ENCODE measurements around the gene SYN1.

The SYN1 gene

DNA sequence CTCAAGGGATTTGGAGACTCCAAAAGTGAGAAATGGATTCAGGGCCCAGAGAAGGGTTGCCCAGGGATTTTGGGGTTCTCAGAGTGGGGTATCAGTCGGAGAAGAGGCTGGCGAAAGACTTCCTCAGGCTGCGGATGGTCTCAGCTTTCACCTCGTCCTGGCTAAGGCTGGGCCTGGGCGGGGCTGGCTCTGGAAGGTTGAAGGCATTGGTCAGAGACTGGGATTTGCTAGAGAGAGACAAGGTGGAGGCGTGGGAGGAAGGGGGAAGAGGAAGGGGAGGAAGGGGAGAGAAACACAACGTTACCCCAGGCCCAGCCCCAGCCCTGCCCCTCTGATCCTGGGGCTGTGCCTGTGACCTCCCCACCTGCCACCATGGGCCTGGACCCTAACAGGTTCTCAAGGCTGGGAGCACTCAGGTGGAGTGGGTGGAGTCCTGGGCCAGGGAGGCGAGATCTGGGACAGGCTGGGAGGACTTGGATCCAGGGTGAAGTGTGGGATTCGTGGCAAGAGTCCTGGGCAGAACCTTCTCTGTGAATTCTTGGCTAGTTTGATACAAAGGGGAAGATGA is 46.8 kb downstream of the SYN1 start:
- DNase-seq (ENCODE audit: low spot score): no peak

DNA sequence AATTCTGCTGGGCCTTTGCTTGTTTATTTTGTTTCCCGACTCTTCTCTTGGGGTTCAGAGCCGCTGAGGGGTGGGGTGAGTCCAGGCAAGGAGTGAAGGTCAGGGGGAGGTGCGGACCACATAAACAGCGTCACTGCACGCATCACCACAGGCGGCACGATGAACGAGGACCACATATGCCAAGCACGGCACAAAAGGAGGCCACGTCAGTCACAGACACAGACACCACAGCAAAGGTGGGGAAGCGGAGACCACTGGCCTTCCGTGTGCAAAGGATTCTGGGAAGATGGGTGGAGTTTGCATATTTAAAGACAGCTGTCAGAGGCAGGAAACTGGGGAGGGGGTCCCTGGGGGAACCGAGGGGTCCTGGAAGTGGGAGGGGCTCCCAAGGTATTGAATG is 47.8 kb downstream of the SYN1 start:
- no peak for DNase-seq (ENCODE audit: low spot score)

DNA sequence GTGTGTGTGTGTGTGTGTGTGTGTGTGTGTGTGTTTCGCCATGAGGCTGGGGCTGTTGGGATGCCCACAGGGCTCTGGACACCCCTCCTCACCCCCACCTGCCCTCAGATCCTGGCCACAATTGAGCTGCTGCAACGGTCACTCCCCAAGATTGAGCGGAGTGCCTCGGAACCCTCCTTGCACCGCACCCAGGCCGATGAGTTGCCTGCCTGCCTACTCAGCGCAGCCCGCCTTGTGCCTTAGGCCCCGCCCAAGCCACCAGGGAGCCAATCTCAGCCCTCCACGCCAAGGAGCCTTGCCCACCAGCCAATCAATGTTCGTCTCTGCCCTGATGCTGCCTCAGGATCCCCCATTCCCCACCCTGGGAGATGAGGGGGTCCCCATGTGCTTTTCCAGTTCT is 48.4 kb downstream of the SYN1 start:
- no peak for DNase-seq (ENCODE audit: low spot score)

DNA sequence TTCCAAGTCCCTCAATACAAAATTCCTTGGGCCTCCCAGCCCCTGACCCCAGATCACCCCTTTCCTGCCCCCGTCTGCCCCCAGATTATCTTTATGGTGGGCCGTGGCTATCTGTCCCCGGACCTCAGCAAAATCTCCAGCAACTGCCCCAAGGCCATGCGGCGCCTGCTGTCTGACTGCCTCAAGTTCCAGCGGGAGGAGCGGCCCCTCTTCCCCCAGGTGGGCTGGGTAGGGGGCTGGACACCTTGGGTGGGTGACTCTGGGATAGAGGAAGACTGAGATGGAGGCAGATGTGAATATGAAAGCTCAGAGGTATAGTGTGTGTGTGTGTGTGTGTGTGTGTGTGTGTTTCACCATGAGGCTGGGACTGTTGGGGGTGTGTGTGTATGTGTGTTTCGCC is 48.9 kb downstream of the SYN1 start:
- DNase-seq (ENCODE audit: low spot score): no peak

DNA sequence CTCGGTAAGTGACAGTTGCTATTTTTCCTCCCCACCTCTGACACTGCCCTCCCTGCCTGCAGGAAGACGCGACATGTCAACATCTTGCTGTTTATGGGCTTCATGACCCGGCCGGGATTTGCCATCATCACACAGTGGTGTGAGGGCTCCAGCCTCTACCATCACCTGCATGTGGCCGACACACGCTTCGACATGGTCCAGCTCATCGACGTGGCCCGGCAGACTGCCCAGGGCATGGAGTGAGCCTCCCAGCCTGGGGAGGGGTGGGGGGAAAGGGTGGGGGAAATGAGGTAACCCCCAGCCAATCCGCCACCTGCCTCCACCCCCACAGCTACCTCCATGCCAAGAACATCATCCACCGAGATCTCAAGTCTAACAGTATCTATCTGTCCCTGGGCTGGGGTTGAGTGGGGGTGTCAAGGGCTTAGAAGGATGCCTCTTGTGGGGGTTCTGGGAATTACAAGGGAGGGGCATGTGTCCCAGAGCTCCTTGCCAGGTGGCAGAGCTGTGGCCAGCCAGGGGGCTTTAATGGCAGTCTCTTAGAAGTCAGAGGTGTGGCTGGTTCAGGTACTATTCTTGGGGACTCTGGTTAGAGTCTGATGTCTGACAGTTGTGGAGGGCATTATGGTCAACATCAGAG is 50.9 kb downstream of the SYN1 start:
- DNase-seq (ENCODE audit: low spot score): no peak

DNA sequence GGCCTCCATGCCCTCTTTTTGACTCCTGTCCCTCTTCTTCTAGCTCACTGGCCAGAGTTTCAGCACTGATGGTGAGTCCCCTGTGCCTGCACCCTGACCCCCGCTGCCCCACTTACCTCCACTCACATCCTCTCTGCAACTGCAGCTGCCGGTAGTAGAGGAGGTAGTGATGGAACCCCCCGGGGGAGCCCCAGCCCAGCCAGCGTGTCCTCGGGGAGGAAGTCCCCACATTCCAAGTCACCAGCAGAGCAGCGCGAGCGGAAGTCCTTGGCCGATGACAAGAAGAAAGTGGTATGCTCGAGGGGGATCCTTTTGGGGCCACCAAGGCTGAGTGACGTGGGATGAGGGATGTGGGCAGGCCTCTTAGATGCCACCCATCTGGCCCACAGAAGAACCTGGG is 52.8 kb downstream of the SYN1 start:
- no peak for DNase-seq (ENCODE audit: low spot score)

DNA sequence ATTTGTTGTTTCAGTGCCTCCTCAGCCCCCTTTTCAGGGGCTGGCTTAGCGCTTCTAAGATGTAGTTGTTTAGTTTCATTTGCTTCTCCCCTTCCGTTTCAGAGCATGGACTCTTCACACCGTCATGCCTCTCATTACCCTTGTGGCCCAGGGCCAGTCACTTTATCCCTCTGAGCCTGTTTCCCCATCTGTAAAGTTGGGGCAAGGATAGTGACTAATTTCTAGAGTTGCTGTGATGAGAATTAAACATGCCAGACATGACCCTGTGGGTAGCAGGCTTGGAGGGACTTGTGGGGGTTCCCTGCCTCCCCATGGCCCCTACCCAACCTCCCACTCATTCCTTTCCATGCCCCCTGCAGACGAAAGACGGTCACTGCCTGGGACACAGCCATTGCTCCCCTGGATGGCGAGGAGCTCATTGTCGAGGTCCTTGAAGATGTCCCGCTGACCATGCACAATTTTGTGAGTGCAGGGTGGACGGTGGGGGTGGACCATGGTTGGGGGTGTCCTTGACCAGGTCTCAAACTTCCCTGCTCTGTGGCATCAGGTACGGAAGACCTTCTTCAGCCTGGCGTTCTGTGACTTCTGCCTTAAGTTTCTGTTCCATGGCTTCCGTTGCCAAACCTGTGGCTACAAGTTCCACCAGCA is 55.1 kb downstream of the SYN1 start:
- no peak for DNase-seq (ENCODE audit: low spot score)

DNA sequence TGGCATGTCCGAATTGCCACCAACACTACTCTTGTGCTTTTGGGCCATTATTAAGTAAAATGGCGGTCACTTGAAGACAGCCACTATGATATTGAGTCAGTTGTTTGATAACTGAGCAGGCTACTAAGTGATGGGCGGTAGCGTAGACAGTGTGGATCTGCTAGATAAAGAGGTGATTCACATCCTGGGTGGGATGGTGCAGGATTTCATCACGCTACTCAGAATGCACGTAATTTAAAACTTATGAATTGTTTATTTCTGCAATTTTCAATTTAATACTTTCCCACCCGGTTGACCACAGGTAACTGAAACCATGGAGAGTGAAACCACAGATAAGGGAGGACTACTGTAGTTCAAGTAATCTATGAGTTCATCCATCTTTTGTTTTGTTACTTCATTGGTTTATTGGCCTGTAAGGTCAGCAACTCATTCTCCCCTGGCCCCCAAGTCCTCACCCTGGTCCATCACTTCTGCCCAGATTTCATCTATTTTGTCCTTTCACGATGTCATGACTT is 55.8 kb downstream of the SYN1 start:
- DNase-seq (ENCODE audit: low spot score): no peak

DNA sequence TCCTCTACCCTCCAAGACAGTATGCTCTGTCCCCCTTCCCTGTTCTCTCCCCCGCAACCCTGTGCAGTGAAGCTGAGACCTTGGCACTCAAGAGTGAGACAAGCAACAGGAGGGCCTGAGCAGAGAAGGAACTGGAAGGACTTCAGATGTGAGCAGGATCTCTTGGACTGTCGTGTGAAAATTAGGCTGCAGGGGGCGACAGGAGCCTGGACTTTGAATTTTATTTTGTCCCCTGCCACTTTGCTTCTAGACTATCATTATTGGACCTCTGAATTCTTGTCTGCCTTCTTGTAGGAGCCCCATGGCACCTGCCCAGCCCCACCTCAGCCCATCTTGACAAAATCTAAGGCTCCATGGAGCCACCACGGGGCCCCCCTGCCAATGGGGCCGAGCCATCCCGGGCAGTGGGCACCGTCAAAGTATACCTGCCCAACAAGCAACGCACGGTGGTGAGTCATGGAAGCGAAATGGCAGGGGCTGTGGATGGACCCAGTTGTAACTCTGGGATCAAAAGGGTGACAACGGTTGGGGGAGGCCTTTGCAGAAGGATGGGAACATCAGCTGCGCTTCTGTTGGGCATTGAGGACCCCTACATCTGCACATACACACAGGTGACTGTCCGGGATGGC is 56.9 kb downstream of the SYN1 start:
- DNase-seq (ENCODE audit: low spot score): no peak

DNA sequence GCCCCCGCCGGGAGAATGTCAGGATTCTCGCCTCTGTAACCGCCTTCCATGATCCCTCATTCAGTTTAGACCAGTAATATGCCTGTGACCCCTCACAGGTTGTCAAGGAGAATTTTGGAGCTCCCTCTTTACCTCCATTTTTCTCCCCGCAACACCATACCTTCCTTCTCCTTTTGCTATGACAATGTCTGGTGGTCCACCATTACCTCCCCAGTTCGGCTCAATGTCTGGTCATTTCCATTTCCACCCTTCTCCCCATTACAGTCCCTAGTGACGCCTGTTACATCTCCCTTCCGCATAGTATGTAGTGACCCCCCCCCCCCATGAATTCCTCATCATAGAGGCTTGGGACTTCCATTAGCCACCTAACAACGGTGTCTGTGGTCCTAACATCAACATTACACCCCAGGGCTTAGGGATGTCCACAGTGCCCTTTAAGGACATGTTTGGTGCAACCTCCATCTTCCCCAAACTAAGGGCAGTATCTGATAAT is 58.0 kb downstream of the SYN1 start:
- no peak for DNase-seq (ENCODE audit: low spot score)

DNA sequence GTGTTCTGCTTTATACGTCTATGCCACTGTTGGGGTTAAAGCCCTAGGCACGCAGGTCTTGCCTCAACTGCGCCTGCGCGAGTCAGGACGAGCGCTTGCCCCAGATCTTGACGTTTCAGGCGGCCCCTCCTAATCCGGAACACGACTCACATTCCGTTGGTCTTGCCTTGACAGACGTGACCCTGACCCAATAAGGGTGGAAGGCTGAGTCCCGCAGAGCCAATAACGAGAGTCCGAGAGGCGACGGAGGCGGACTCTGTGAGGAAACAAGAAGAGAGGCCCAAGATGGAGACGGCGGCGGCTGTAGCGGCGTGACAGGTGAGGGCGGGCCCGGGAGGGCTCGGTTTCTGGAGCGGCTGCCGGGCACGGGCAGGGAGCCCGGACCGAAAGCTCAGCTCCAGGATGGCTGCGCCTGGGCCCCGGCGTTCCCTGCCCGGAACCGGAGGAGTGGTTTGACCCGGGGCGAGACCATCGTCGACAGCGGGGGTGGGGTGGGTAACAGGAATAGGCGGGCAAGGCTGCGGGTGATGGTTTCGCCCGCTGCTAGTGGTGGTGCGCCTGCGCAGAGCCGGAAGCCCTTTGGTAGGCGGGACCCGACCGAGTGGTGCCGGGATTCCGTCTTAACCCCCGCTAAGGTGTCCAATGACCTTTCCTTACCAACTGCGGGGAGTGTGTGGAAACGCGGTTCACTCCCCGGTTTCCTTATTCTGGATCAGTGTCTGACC is 58.6 kb downstream of the SYN1 start, which contains the start of gene ARAF:
Gene ARAF (plus strand): TSS at position 272 of the 725 bp plus-strand sequence. CDS start 1,763 bp downstream, outside the sequence.
- peak; percentile 69 for DNase-seq (ENCODE audit: low spot score)

DNA sequence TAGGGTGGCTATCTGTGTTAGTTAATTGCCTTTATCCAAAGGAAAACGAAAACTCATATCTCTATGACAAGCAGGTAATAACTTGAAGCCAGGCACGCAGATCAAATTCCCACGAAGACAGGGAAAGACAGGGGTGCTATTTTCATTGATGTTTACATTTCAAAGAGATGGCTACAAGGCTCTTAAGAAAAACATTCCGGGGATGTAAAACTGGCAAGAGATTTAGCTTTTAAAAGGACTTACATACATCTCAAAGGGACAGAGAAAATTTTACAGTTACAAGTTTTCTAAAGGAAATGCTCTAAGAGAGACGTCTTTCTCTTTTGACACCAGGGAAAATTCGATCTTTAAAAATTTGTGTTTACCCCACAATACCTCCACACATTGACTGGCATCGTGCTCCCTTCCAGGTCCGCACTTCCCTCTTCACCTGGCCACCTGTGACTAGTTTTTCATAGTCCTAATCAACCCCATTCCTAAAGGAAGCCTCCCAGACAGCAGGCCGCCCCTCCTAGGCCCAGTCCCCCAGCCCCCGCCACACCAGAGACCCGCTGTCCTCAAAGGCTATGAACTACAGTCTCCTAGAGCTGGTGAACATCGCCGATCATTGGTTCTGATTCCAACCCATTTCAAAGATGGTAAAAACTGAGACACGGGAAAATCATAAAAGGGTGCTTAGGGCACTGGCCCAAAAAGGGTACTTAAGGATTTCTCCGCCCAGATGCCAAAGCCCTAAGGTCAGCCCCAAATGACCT is 59.3 kb downstream of the SYN1 start:
- no peak for DNase-seq (ENCODE audit: low spot score)

DNA sequence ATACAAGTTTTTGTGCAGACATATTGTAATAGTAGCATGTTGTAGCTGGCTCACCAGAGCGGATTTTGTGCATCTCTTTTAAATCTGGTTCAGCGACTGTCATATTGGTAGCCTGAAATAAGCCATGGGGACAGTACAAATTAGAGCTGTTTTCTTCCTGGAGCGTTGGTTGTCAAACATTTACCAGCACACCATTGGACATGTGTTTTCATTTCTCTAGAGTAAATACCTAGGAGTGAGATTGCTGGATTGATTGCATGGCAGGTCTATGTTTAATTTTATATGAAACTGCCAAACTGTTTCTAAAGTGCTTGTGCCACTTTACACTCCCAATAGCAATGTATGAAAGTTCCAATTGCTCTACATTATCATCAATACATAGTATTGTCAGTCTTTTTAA is 61.2 kb downstream of the SYN1 start:
- DNase-seq (ENCODE audit: low spot score): no peak

DNA sequence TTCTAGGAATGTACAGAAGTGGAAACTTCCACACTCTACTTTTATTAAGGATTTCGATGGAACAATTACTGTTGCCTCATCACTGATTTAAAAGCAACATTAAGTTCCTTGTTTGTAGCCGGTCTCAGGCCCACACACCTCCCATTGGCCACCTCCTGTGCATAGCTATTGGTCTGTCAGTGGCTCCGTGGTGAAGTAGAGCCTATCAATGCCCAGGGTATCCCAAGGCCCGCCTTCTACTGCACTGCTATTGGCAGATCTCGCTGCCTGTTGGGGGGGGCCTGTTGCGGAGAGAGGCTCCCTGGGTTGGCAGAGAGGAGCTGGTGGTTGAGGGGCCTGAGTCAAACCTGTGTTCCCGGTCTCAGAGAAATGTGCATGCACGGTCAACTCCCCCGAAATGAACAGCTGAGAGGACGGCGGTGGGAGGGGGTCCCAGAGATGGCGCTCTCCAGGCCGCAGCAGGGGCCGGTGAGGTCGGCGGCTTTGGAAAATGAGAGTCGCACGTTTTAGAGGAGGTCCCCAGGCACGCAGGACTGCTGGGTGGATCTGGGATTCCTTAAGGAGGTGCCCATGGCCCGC is 63.5 kb downstream of the SYN1 start:
- DNase-seq (ENCODE audit: low spot score): no peak

DNA sequence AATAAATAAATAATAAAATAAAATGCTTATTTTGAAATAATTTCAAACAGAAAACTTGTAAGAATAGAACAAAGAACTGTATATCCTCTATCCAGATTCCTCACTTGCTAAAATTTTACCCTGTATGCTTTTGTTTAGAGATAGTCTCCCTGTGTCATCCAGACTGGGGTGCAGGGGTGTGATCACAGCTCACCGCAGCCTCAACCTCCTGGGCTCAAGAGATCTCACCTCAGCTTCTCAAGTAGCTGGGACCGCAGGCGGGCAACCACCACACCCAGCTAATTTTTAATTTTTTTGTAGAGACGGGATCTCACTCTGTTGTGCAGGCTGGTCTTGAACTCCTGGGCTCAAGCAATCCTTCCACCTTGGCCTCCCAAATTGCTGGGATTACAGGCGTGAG is 76.2 kb downstream of the SYN1 start:
- no peak for DNase-seq (ENCODE audit: low spot score)

DNA sequence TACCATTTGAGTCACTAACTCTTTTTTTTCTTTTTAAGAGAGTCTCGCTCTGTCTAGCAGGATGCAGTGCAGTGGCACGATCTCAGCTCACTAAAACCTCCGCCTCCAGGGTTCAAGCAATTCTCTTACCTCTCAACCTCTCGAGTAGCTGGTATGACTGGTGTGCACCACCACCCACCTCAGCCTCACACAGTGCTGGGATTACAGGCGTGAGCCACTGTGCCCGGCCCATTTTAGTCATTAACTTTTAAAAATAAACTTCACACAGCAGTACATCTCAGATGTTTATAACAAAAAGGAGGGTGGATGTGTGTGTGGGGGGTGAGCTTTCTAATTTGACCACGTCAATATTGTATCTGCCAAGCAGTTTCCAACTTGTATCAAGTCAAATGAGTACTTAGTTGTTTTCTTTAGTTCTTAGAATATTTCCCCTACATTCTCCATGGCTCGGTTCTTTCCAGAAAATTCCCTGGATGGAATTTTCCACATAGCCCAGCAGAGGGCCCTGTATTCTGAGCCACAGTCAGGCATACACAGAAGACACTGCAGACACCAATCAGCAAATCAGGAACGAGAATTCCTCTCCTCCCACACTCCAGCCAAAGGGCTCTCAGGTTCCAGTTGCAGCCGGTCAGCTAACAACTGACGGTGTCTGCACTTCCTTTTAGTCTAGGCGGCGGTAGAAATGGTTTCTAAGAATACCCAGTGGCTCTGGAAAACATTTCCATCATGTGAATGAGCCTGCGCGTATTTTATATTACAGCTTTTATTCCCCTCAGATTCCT is 78.7 kb downstream of the SYN1 start:
- peak; percentile 59 for DNase-seq (ENCODE audit: low spot score)

DNA sequence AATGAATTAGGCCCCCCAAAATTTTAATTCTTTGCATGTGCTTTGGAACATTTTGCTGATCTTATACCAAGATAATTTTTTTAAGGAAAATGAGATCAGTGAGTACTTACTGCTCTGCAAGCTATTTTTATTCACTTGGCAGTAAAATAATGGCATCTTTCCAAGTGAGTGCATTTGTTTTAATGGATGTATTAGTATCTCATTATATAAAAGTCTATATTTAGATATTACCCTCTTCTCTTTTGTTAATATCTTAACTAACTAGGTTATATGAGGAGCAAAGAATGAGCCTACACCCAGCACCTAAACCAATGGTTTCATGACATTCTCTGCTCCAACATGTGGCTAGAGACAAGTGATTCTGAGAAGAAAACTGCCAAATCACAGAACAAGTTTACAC is 79.8 kb downstream of the SYN1 start:
- no peak for DNase-seq (ENCODE audit: low spot score)

DNA sequence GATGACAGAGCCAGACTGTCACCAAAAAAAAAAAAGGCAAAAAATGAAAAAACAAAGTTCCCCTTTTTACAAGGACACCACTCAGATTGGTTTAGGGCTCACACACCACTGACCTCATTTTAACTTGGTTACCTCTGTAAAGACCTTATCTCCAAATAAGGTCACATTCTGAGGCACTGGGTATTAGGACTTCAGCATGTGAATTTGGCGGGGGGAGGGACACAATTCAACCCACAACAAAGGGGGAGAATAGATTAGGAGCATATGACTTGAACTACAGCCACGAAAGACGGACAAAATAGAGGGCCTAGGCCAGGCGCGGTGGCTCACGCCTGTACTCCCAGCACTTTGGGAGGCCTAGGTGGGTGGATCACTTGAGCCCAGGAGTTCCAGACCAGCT is 89.6 kb downstream of the SYN1 start:
- DNase-seq (ENCODE audit: low spot score): no peak

DNA sequence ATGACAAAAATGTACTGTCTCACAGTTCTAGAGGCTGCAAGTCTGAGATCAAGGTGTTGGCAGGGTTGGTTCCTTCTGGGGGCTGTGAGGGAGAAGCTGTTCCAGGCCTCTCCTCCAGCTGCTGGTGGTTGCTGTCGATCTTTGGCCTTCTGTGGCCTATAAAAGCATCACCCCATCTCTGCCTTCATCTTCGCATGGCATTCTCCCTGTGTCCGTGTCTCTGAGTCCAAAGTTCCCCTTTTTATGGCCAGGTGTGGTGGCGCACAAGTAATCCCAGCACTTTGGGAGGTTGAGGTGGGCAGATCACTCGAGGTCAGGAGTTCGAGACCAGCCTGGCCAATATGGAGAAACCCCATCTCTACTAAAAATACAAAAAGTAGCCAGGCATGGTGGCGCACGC is 90.1 kb downstream of the SYN1 start:
- DNase-seq (ENCODE audit: low spot score): no peak

DNA sequence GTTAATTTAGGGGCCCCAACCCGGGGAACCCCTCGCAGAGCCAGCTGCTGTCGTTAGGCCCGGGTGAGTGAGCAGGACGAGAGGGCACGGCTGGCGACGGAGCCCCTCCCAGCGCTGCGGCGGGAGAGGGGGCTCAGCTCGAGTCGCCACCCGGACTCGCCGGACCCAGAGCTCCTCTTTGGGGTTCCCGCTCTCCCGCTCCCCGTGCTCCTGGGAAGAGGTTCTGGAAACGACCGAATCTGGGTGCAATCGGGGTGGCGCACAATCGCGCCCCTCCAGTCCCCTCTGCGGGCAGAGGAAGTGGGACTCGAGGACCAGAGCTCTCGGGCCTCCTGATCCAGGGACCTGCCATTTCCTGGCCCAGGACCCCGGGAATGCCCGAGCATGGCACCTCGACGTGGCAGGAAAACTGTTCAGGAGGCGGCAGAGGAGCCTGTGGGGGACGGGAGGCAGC is 95.9 kb downstream of the SYN1 start:
- no peak for DNase-seq (ENCODE audit: low spot score)
